Kidney capillary endothelial cell (primary cell): ENCODE results near the gene MYOZ3.

Experiments
- DNase-seq: peaks from one replicate; pipeline ENCODE4 v3.0.0-alpha.2; 2018; ENCODE audit warnings: low spot score

MYOZ3 gene

DNA sequence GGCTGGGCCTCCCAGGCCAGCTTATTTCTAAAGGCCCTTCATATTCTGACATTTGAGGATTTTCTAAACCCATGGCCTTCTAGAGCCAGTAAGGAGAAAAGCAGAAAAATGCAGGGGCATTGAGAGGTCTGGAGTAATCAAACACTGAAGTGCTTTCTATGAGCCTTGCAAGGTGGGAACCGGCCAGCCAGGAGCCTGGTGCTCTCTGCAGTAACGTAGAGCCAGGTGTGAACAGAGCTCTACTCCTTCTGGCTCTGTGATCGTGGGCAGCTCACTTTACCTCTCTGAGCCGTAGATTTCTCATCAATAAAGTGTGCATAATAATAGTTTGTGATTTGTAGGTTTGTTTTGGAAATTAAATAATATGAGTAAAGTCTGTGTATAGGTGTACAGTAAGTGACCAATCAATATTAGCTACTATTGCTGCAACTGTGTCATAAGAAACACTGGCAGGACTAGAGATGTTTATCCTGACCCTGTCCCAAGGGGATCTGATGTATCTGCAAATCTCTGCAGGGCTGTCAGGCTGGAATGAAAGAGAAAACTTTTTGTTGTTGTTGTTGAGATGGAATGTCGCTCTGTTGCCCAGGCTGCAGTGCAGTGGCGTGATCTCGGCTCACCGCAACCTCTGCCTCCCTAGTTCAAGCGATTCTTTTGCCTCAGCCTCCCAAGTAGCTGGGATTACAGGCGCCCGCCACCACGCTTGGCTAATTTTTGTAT is 17.9 kb upstream of the MYOZ3 start:
- no peak for DNase-seq

DNA sequence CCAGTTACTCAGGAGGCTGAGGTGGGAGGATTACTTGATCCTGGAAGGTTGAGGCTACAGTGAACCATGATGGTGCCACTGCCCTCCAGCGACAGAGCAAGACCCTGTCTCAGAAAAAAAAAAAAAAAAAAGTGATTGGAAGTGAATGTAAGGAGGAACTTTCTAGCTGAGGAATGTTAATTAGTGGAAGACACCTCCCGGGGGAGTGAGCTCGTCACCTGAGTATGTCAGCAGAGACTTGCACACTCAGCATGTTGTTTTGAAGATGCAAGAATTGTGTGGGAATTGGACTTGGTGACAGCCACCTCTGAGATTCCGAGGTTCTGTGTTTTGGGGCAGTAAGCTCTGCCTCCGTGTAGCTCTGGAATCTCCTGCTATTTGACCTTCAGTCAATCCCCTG is 17.0 kb upstream of the MYOZ3 start:
- no peak for DNase-seq

DNA sequence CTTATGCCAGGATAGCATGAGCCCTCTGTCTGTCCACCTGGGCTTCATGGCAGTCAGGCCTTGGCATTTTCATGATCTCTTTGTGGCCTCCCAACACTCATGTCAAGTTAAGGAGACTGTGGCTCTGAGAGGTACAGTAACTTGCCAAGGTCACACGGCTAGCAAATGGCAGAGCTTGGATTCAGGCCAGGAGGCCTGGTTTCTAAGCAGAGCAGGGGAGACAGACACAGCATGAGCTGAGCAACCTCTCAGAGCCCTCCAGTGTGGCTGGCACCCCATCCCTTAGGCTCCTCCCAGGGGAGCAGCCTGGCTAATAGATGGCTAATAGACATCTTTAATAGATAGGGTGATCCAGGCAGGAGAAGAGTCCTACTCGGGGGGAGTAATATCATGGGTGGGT is 16.5 kb upstream of the MYOZ3 start:
- DNase-seq = no peak

DNA sequence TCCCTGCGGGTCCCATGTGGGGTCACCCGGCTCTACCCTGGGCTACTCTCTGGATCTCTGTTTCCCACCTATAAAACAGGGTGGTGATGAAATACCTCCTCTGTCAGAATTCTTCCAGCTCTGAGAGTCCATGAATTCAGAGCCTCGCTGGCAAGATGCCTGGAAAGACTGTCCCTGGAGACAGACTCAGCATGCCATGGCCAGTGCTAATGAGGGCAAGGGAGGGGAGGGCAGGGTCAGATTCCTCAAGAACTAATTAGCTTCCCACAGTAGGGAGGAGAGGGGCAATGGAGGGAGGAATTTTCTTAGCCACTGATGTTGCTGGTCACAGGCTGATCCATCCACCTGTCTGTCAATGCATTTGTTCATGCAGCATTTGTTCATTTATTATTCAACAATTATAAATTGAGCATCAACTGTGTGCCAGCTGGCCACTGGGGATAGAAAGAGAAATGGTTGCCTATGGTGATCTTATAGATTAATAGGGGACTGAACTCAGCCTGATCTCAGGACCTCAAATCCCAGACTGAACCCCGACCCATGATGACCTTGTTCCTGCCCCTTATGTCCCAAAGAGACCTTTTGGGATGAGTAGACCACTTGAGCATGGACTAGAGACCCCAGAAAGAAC is 15.9 kb upstream of the MYOZ3 start:
- DNase-seq = no peak

DNA sequence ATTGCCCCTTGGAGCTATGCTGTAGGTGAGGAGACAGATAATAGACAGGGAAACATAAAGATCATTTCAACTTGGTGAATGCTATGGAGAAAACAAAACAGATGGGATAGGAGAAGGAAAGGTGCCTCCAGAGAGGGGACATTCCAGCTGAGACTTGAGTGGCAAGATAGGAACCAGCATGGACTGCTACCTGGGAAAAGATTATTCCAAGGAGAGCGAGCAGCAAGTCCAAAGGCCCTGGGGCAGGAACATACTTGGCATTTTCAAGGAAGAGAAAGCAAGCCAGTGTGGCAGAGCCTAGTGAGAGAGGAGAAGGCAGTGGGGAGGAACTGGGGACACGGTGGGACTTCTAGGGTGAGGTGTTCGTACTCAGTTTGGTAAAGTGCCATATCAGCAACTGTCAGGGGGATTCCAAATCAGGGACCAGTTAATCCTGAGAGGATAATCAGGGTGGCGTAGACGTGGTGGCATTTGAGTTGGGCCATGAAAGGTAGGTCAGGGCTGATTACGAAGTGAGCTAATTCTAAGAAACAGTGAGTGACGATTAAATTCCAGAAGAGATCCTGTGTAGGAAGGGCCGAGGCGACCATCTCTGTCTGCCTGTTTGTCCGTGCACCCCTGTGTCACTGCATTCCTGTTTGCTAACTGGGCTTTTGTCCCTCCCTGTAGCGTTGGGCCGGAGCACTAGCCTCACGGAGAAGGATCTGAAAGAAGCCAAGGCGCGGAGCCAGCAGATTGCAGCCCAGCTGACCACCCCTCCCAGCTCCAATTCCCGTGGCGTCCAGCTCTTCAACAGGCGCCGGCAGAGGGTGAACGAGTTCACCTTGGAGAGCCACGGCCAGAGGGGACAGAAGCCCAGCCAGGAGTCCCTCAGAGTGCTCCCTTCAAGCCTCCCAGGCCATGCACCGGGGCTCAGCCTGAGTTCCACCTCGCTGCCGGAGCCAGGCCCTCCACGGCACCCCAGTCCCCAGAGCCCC is 13.5 kb upstream of the MYOZ3 start:
- no peak for DNase-seq

DNA sequence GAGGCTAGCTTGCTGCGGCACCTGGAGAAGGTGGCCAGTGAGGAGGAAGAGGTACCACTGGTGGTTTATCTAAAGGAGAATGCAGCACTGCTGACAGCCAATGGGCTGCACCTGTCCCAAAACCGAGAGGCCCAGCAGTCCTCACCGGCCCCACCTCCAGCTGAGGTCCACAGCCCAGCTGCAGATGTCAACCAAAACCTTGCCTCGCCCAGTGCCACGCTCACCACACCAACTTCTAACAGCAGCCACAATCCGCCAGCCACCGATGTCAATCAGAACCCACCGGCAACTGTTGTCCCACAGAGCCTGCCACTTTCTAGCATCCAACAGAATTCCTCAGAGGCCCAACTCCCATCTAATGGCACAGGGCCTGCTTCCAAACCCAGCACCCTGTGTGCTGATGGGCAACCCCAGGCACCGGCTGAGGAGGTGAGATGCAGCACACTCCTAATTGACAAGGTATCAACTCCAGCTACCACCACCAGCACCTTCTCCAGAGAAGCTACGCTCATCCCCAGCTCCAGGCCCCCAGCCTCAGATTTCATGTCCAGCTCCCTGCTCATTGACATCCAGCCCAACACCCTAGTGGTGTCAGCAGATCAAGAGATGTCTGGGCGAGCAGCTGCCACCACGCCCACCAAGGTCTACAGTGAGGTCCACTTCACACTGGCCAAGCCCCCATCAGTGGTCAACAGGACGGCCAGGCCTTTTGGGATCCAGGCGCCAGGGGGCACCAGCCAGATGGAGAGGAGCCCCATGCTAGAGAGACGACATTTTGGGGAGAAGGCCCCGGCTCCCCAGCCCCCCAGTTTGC is 12.6 kb upstream of the MYOZ3 start:
- DNase-seq = no peak

DNA sequence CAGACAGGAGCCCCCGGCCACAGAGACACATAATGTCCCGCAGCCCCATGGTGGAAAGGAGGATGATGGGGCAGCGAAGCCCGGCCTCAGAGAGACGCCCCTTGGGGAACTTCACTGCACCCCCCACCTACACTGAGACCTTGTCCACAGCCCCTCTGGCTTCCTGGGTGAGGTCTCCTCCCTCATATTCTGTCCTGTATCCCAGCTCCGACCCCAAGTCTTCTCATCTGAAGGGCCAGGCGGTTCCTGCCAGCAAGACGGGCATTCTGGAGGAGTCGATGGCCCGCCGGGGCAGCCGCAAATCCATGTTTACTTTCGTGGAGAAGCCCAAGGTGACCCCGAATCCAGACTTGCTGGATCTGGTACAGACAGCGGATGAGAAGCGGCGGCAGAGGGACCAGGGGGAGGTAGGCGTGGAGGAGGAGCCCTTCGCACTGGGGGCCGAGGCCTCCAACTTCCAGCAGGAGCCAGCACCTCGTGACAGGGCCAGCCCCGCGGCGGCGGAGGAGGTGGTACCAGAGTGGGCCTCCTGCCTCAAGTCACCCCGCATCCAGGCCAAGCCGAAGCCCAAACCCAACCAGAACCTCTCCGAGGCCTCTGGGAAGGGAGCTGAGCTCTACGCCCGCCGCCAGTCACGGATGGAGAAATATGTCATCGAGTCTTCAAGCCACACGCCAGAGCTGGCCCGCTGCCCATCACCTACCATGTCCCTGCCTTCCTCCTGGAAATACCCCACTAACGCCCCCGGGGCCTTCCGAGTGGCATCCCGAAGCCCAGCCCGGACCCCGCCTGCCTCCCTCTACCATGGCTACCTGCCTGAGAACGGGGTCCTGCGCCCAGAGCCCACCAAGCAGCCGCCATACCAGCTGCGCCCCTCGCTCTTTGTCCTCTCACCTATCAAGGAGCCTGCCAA is 11.7 kb upstream of the MYOZ3 start:
- DNase-seq = no peak

DNA sequence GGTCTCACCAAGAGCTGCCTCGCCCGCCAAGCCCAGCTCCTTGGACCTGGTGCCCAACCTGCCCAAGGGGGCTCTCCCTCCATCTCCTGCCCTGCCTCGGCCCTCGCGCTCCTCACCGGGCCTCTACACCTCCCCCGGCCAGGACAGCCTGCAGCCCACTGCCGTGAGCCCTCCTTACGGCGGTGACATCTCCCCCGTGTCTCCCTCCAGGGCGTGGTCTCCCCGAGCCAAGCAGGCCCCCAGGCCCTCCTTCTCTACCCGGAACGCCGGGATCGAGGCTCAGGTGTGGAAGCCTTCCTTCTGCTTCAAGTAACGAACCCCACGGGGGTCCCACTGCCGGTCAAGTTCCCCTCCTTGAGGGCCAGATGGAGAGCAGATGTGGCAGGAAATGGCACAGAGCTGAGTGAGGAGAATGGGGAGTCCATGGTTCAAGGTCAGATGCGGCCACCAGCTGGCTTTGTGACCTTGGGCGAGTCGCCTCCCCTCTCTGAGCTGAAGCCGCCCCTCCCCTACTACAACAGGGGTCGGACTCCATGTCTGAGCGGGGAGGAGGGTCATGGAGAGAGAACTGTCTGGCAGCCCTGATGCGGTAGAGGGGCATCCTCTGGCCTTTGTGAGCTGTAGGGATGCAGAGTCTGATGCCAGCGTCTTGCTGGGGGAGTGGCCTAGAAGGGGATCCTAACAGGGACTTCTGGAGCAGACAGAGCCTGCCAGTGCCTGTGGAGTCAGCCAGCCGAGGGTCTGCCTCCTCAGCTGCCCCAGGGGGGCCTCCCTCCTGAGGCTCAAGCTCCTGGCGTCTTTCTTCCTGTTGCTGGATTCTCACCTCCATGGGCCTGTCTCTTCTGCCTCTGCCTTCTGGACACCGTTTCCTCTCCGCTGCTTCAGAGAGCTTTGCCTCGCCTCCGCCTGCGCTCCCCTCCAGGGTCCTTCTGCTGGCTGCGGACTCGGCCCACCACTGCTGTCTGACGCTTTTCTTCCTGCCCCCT is 10.7 kb upstream of the MYOZ3 start:
- DNase-seq = no peak

DNA sequence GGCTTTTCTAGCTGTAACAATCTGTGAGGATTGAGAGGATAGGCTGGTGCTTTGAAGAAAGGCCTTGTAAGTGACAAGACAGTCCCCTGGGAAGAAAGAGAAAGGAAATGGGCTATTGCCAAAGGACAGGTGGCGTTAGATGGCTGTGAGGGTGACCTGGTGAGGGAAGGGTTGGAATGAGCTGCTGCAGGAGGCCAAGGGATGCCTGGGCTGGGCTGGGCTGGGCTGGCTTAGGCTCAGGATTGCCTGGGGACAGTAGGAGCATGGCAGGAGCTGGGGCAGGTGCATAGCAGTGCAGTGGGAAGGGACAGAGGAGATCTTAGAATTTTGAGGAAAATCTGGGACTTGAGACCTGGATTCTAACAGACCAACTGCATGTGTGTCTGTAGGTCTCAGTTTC is 9.7 kb upstream of the MYOZ3 start:
- DNase-seq = no peak

DNA sequence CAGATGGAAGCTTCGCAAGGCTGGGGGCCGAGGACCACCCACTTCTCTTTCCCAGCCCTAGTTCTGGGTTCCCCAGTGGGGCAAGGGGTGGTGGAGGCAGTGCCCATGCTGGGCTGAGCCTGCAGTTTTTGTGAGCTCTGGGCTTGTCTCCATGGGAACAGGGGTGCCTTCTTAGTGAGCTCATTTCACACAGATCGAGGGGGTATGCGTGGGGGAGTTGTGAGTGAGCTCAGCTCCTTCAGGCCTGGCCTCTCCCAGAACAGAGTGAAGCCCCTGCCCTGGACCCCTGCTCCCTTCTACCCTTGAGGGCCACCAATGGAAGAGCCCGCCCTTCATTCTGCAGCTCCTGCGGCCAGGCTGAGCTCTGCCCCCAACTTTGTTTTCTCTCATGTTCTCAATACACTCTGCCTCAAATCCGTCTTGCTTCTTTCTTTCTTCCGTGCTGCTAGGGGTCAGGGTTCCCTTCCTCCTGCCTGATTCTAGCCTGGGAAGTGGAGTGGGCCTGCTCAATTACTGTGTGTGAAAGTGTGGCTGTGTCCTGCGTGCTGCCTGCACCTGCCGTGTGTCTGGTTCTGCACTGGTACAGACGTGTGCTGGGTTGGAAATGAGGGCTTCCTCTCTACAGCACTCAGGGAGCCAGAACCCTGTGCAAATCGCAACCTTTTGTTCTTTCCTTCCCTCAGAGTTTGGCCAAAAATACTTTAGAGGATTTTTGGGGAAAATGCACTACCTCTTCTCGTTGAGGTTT is 9.0 kb upstream of the MYOZ3 start:
- no peak for DNase-seq

DNA sequence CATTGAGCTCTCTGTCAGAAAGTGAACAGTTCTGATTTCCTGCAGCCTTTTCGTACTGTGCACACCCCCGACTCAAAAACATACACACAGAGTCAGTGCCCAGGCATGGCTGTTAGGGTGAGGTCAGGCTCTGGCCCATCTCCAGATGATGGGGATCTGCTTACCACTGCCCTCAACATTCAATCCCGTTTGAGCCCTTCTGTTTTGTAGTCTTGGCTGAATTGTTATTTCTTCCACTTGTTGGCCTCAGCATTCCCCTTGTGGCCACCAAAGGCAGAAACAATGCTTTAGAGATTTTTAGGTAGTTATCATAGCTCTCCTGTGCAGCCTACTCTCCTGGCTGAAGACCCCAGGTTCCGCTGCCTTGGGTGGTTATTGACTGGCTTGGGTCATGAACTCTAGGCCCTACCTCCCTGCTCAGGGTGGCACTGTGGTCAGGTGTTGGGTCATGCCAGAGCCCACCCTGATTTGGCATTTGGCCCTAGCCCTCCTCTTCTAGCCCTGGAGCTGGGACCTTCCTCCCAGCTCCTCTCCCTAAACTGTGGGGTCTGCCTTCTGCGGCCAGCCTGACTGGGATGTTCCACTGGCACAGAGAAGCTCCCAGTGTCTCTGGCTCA is 7.8 kb upstream of the MYOZ3 start:
- DNase-seq = no peak

DNA sequence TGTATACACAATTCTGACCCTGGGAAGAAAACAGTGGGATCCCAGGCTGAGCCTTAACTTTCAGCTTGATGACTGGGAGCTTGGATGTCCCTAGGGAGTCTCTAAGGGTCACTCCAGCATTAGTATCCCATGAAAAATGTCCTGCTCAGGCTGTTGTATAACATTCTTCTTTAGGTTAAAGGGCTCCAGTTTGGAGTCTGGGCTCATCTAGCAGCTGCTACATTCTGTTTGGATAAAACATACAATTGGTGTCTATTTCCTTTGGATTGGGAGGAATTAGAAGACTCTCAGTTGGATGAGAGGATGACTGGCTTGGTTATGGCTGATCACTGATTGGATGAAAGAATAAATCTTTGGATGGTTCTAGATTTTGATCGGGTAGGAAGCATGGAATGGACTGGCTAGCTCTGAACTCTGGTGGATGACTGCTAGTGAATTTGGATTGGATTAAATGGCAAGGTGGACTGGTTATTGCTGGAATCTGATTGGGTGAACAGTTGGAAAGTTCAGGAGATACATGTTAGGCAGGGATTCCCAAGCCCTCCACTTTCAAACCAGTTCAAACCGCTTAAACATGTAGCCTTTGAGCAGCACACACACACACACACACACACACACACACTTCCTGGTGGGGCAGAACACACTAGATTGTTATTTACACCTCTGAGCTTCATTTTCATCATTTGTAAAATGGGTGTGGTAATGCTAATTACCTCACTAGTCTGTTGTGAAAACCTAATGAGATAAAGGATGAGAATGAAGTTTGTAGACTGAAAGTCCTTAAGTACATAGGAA is 7.1 kb upstream of the MYOZ3 start:
- no peak for DNase-seq

DNA sequence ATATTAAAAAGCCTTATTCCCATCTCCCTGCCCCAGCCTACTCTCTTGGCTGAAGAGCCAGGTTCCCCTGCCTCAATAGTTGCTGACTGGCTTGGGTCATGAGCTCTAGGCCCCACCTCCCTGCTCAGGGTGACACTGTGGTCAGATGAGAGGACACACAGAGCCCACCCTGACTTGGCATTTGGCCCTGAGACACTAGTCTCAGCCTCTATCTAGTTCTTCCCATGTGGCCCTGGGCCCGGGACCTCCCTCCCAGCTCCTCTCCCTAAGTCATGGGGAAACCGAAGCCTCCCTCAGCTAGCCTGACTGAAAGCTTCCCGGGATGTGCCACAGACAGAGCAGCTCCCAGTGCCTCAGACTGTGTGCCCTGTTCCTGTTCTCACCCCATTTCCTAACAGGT is 5.8 kb upstream of the MYOZ3 start:
- DNase-seq = no peak

DNA sequence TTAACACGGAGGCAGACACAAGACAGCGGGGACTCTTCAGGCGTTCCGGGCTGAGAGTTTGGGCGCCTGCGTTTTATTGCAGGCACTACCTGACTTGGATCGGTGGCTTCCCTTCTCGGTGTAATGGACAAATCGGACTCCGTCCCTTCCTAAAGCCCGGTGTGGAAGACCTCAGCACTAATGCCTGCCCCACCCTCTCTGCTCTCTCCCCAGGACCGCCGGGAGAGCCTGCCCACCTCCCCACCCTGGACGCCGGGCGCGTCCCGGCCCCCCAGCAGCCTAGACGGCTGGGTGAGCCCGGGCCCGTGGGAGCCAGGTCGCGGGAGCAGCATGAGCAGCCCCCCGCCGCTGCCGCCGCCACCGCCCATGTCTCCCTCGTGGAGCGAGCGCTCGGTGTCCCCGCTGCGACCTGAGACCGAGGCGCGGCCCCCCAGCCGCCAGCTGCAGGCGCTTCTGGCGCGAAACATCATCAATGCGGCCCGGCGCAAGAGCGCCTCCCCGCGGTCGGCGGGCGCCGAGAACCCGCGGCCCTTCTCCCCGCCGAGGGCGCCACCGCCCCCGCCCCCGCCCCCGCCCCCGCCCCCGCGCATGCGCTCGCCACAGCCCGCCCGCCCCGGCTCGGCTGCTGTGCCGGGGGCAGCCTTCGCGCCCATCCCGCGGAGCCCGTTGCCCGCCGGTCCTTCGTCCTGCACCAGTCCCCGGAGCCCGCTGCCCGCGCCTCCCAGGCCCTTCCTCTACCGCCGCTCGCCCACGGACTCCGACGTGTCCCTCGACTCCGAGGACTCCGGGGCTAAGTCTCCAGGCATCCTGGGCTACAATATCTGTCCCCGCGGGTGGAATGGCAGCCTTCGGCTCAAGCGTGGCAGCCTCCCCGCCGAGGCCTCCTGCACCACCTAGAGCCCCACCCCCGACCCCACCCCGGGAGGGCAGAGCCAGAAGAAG is 4.6 kb upstream of the MYOZ3 start:
- DNase-seq = no peak

DNA sequence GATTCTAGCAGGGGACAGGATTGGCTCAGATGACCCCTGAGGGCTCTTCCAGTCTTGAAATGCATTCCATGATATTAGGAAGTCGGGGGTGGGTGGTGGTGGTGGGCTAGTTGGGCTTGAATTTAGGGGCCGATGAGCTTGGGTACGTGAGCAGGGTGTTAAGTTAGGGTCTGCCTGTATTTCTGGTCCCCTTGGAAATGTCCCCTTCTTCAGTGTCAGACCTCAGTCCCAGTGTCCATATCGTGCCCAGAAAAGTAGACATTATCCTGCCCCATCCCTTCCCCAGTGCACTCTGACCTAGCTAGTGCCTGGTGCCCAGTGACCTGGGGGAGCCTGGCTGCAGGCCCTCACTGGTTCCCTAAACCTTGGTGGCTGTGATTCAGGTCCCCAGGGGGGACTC is 2.9 kb upstream of the MYOZ3 start:
- DNase-seq = no peak

DNA sequence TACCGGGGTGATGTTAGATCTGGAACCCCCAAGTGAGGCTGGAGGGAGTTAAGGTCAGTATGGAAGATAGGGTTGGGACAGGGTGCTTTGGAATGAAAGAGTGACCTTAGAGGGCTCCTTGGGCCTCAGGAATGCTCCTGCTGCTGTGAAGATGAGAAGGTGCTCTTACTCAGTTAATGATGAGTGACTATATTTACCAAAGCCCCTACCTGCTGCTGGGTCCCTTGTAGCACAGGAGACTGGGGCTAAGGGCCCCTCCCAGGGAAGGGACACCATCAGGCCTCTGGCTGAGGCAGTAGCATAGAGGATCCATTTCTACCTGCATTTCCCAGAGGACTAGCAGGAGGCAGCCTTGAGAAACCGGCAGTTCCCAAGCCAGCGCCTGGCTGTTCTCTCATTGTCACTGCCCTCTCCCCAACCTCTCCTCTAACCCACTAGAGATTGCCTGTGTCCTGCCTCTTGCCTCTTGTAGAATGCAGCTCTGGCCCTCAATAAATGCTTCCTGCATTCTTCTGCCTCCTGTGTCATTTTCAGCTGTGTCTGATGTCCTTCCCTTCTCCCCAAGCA is 2.3 kb upstream of the MYOZ3 start:
- DNase-seq = no peak
